Activated naive CD8-positive, alpha-beta T cell treated with anti-CD3 and anti-CD28 coated beads, Interleukin-2, amount 10 ng/mL, durations not matched to agents 7 days and 5 days (primary cell): ENCODE data around the gene MT1HL1. TPM values are rescaled to one million over a fixed set of nuclear protein-coding genes. Genes with fewer than 3 reads are reported as not detected.
"Not testable (repeated sequence)": the region's sequence is repeated elsewhere in the genome, so short reads cannot be mapped to it uniquely, and the experiment has no call there.

Source experiments
- ATAC-seq: fragments of 150-1000 bp; cut with Tn5 transposase; one replicate; pipeline ENCODE4 v1.10.0; 2021; ENCODE audit warnings: low read depth, moderate library complexity
- POLR2A ChIA-PET: fragments of 350-600 bp; sonication (Branson Sonifier 250); formaldehyde crosslinking; loops from one replicate; lab custom pipeline; 2021; ENCODE audit warnings: antibody characterized with exemption; lab: Charles Lee
- DNase-seq: peaks from one replicate; pipeline ENCODE4 v3.0.0; 2021
- H3K27ac Mint-ChIP-seq: one replicate; pipeline ENCODE4 v1.8.0; 2022; ENCODE audit warnings: mild to moderate bottlenecking, mixed read lengths
- H3K27me3 Mint-ChIP-seq: one replicate; pipeline ENCODE4 v1.8.0; 2022; ENCODE audit warnings: mild to moderate bottlenecking, moderate library complexity, mixed read lengths
- H3K36me3 Mint-ChIP-seq: one replicate; pipeline ENCODE4 v1.8.0; 2021; ENCODE audit warnings: mild to moderate bottlenecking, mixed read lengths
- H3K4me1 Mint-ChIP-seq: one replicate; pipeline ENCODE4 v1.8.0; 2021; ENCODE audit warnings: mixed read lengths
- H3K4me3 Mint-ChIP-seq: one replicate; pipeline ENCODE4 v1.8.0; 2022; ENCODE audit warnings: mild to moderate bottlenecking, moderate library complexity, mixed read lengths
- H3K9me3 Mint-ChIP-seq: one replicate; pipeline ENCODE4 v1.8.0; 2021; ENCODE audit warnings: mixed read lengths
- total RNA-seq, 2 experiments: library from RNA; stranded (reverse); gene quantifications; one replicate each; pipeline ENCODE4 v1.2.3, GENCODE V29; 2021

Gene MT1HL1
- total RNA-seq, 2 experiments from 2014 or later: not detected

DNA sequence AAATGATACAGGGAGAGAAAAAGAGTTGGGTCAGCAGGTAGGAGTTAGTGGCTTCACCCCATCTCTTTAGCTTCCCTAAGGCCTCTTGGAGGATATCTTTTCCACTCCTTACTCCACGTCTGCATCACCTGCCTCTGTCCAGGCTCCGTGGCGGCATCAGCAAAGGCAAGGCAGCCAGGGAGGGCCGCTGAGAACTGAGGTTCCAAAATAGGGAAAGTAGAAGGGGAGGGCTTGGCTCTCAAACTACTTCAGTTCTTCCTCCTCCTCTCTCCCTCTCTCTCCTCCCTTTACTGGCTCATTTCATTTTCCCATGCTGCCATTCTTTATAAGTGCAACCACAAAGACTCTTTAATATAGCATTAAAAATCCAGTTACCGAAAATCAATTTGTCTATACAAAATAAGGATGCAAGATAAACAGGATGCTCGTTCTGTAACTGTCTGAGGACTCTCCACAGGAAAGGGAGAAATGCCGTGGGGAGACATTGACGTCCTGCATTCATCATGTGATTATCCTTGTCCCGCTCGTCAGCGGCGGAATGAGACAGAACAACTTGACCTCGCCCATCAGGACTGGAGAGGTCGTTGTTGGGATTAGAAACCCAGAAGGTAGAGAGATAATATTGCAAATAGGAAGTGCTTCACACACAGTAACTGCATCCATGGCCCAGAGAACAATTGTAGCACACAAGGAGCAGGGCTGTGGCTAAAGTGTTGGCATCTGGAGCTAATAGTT is 3.1 kb upstream of the MT1HL1 start:
- no peak for DNase-seq
- ATAC-seq: no peak
- no peaks in the 10 kb centered on the region for H3K36me3 Mint-ChIP-seq
- POLR2A ChIA-PET: no interaction called here
- H3K27me3 Mint-ChIP-seq: peaks cover 7% of the 10 kb centered on the region
- H3K27ac Mint-ChIP-seq: no peak overlapping the region
- no peaks in the 10 kb centered on the region for H3K9me3 Mint-ChIP-seq
- H3K4me3 Mint-ChIP-seq: no peak overlapping the region
- no peaks in the 10 kb centered on the region for H3K4me1 Mint-ChIP-seq

DNA sequence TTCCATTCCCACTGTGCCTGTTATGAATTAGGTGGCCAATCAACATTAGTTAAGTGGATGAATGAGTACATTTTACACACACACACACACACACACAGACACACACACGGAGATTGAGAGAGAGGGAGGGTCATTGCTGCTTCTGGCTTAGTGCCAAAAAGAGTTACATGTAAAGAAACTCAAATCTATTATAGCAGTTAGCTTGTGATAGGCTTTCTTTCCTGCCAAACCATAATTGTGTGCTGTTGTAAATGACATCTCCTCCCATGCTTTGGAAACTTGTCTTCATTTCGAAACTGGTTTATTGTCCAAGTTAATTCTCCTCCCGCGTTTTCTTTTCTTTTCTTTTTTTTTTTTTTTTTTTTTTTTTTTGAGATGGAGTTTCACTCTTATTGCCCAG is 1.4 kb upstream of the MT1HL1 start:
- Mint-ChIP-seq H3K4me3 (no peak overlapping the region), H3K27me3 (peaks cover 2% of the 10 kb centered on the region), H3K27ac (no peak overlapping the region), H3K4me1 (no peaks in the 10 kb centered on the region), H3K36me3 (no peaks in the 10 kb centered on the region), H3K9me3 (no peaks in the 10 kb centered on the region)
- ATAC-seq: no peak
- POLR2A ChIA-PET: no interaction called here
- DNase-seq: no peak

DNA sequence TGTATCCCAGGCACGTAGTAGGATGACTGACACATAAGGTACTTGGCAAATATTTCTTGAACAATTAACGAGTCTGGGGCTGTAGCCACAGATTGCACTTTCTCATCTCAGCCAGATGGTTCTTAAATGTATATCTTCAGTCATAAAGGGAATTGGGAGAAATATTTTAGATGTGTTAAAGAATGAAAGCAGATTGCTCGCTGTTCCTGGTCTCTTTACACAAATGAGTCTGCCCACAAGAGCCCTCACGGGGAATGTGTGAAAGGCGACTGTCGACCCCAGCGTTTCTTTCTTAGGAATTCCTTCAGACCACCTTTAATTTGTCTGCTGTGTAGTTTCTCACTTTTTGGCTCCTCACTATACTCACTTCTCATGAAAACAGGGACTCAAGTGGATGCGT is 725 bp downstream of the MT1HL1 start:
- Mint-ChIP-seq H3K36me3 (no peaks in the 10 kb centered on the region), H3K4me3 (no peak overlapping the region), H3K27me3 (peaks cover 2% of the 10 kb centered on the region), H3K27ac (no peak overlapping the region), H3K9me3 (no peaks in the 10 kb centered on the region), H3K4me1 (no peaks in the 10 kb centered on the region)
- POLR2A ChIA-PET: no interaction called here
- no peak for ATAC-seq
- DNase-seq: no peak

- Mint-ChIP-seq H3K4me1 (no peaks in the 10 kb centered on the region), H3K4me3 (no peak overlapping the region), H3K27ac (no peak overlapping the region), H3K9me3 (no peaks in the 10 kb centered on the region), H3K27me3 (no peaks in the 10 kb centered on the region), H3K36me3 (no peaks in the 10 kb centered on the region)
- POLR2A ChIA-PET: no interaction called here
- no peak for DNase-seq
- no peak for ATAC-seq
Measured at GRCh38 chr1:237000191-237000590, 4.0 kb downstream of the MT1HL1 start.

DNA sequence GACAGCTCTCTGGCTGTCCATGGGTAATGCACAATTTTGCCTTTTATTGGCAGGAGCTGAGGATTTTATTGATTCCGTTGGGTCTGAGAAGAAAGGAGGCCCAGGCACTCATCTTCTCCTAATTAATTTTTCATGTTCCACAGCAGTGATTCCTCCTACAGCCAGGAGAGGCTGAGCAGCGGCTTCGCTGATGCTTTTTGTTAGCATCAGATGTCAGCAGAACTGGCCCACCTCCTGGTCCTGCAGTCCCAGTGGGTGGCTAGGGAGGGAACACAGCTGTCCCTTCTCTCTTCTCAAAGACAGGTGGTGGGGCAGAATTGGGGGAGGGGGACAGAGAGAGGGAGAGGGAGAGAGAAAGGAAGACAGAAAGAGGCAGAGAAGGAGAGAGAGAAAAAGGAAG is 5.7 kb downstream of the MT1HL1 start:
- H3K27me3 Mint-ChIP-seq: no peaks in the 10 kb centered on the region
- H3K9me3 Mint-ChIP-seq: no peaks in the 10 kb centered on the region
- H3K4me3 Mint-ChIP-seq: no peak overlapping the region
- no peaks in the 10 kb centered on the region for H3K4me1 Mint-ChIP-seq
- DNase-seq (no peak), ATAC-seq (no peak)
- H3K27ac Mint-ChIP-seq: no peak overlapping the region
- POLR2A ChIA-PET: no interaction called here
- no peaks in the 10 kb centered on the region for H3K36me3 Mint-ChIP-seq

GRCh38 chr1:236997882-236998281 is 6.4 kb downstream of the MT1HL1 start:
- ATAC-seq: no peak
- H3K4me1 Mint-ChIP-seq: no peaks in the 10 kb centered on the region
- H3K27me3 Mint-ChIP-seq: no peaks in the 10 kb centered on the region
- H3K27ac Mint-ChIP-seq: no peak overlapping the region
- H3K4me3 Mint-ChIP-seq: no peak overlapping the region
- DNase-seq: no peak
- no peaks in the 10 kb centered on the region for H3K9me3 Mint-ChIP-seq
- POLR2A ChIA-PET: no interaction called here
- no peaks in the 10 kb centered on the region for H3K36me3 Mint-ChIP-seq

DNA sequence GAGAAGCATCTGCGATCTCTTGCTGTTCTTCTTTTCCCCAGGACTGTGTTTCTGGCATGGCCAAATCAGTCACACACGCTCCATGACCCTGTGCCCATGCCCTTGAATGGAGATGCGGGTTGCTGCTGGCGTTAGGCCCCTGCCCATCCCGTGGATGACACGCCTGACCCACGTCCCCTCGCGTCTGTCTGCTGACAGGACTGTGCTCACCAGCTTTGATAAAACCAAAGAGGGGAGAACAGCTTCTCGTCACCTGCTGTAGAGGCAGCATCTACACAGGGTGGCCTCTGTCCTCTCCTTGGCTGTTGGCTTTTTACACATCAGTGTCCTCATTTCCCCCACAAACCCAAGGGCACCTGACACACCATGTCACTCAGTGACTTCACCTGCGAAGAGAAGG is 6.9 kb downstream of the MT1HL1 start:
- Mint-ChIP-seq H3K4me3 (no peak overlapping the region), H3K36me3 (no peaks in the 10 kb centered on the region), H3K4me1 (no peaks in the 10 kb centered on the region), H3K27me3 (no peaks in the 10 kb centered on the region), H3K9me3 (no peaks in the 10 kb centered on the region), H3K27ac (no peak overlapping the region)
- POLR2A ChIA-PET: no interaction called here
- ATAC-seq (no peak), DNase-seq (no peak)

DNA sequence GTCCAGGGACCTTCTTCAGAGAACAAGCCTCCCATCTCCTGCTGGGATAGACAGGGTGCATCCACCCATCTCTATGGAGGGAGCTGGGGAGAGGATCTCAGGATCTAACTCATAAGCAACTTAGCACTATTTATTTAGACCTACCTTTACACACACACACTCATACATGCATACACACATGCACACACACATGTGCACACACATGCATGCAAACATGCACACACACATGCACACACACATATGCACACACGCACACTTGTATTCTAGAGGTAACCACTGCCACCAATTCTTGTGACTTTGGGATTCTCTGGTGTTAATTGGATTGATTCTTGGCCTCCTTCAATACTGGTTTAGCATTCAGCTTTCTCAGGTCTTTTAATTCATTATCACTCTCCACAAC is 9.8 kb downstream of the MT1HL1 start:
- no peak overlapping the region for H3K27ac Mint-ChIP-seq
- H3K4me1 Mint-ChIP-seq: no peaks in the 10 kb centered on the region
- ATAC-seq (no peak), DNase-seq (no peak)
- H3K27me3 Mint-ChIP-seq: no peaks in the 10 kb centered on the region
- no peaks in the 10 kb centered on the region for H3K36me3 Mint-ChIP-seq
- peaks cover 4% of the 10 kb centered on the region for H3K9me3 Mint-ChIP-seq
- POLR2A ChIA-PET: no interaction called here
- no peak overlapping the region for H3K4me3 Mint-ChIP-seq

- ATAC-seq (no peak), DNase-seq (no peak)
- no peaks in the 10 kb centered on the region for H3K4me1 Mint-ChIP-seq
- no peak overlapping the region for H3K4me3 Mint-ChIP-seq
- H3K9me3 Mint-ChIP-seq: peaks cover 5% of the 10 kb centered on the region
- POLR2A ChIA-PET: no interaction called here
- H3K27me3 Mint-ChIP-seq: no peaks in the 10 kb centered on the region
- H3K27ac Mint-ChIP-seq: no peak overlapping the region
- H3K36me3 Mint-ChIP-seq: no peaks in the 10 kb centered on the region
Measured at GRCh38 chr1:236992449-236992848, 11.8 kb downstream of the MT1HL1 start.

GRCh38 chr1:236990052-236990445 is 14.2 kb downstream of the MT1HL1 start:
- no peaks in the 10 kb centered on the region for H3K4me1 Mint-ChIP-seq
- DNase-seq: no peak
- H3K36me3 Mint-ChIP-seq: no peaks in the 10 kb centered on the region
- no peak overlapping the region for H3K27ac Mint-ChIP-seq
- H3K4me3 Mint-ChIP-seq: no peak overlapping the region
- peaks cover 5% of the 10 kb centered on the region for H3K9me3 Mint-ChIP-seq
- POLR2A ChIA-PET: no interaction called here
- no peak for ATAC-seq
- no peaks in the 10 kb centered on the region for H3K27me3 Mint-ChIP-seq

GRCh38 chr1:236989290-236990051 is 14.8 kb downstream of the MT1HL1 start:
- POLR2A ChIA-PET: no interaction called here
- Mint-ChIP-seq H3K4me1 (no peaks in the 10 kb centered on the region), H3K27me3 (no peaks in the 10 kb centered on the region), H3K27ac (no peak overlapping the region), H3K9me3 (peaks cover 5% of the 10 kb centered on the region), H3K36me3 (no peaks in the 10 kb centered on the region), H3K4me3 (no peak overlapping the region)
- ATAC-seq (no peak), DNase-seq (no peak)

DNA sequence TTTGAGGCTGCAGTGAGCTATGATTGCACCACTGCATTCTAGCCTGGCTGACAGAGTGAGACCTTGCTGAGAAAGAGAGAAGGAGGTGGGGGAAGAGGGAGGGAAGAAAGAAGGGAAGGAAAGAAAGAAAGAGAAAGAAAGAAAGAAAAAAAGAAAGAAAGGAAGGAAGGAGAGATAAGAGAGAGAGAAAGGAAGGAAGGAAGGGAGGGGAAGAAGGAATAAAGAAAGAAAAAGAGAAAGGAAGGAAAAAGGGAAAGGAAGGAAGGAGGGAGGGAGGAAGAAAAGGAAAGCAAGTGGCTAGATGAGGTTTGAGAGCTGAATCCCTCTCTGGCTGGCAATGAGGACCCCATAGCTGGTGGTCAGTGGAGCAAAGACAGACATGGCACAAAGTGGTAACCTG is 20.4 kb downstream of the MT1HL1 start:
- H3K27me3 Mint-ChIP-seq: no peaks in the 10 kb centered on the region
- H3K4me3 Mint-ChIP-seq: no peak overlapping the region
- POLR2A ChIA-PET: interaction anchor here (0.7 kb wide), 1 partner anchor 544 kb away, joined by 4 read pairs; no protein-coding TSS in a partner anchor
- H3K36me3 Mint-ChIP-seq: no peaks in the 10 kb centered on the region
- no peak overlapping the region for H3K27ac Mint-ChIP-seq
- ATAC-seq (no peak), DNase-seq (no peak)
- peaks cover 1% of the 10 kb centered on the region for H3K9me3 Mint-ChIP-seq
- no peaks in the 10 kb centered on the region for H3K4me1 Mint-ChIP-seq

GRCh38 chr1:236982380-236982779 is 21.9 kb downstream of the MT1HL1 start:
- Mint-ChIP-seq H3K9me3 (no peaks in the 10 kb centered on the region), H3K27ac (no peak overlapping the region), H3K36me3 (no peaks in the 10 kb centered on the region), H3K4me1 (no peaks in the 10 kb centered on the region), H3K27me3 (no peaks in the 10 kb centered on the region), H3K4me3 (no peak overlapping the region)
- ATAC-seq: no peak
- DNase-seq: no peak
- POLR2A ChIA-PET: no interaction called here

DNA sequence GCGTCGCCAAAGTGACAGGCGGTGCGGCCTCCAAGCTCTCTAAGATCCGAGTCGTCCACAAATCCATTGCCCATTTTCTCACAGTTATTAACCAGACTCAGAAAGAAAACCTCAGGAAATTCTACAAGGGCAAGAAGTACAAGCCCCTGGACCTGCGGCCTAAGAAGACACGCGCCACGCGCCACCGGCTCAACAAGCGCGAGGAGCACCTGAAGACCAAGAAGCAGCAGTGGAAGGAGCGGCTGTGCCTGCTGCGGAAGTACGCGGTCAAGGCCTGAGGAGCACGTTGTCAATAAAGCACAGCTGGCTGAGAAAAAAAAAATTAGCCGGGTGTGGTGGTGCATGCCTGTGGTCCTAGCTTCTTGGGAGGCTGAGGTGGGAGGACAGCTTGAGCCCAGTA is 22.8 kb downstream of the MT1HL1 start:
- DNase-seq, POLR2A ChIA-PET, H3K27me3 Mint-ChIP-seq, H3K4me1 Mint-ChIP-seq, H3K27ac Mint-ChIP-seq, ATAC-seq, H3K36me3 Mint-ChIP-seq, H3K4me3 Mint-ChIP-seq, H3K9me3 Mint-ChIP-seq: not testable (repeated sequence)
